ENCODE data around the gene ARFGEF3.
"Not testable (repeated sequence)": the region's sequence is repeated elsewhere in the genome, so short reads cannot be mapped to it uniquely, and the experiment has no call there.

Gene ARFGEF3

DNA sequence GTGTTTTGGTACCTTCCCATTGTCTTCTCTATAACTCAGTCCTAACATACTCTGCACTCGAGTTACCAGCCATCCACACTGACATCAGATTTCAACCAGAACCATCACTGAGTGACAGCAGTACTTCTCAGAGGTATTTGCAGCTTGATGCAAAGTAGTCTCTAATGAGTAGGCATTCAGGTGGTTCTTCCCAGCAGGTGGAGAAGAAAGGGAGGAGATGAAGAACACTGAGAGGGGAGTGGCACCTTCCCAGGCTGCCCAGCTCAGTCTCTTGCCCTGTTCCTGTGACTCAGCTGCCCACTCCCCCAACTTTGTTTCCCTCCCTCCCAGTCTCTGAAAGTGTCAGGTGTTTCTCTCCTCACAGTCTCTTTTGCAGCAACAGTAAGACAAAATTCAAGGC is 177.3 kb downstream of the ARFGEF3 start:
- Mint-ChIP-seq H3K27me3 (peaks cover 28% of the 10 kb centered on the region), H3K36me3 (ENCODE audit: low read depth) (no peaks in the 10 kb centered on the region), H3K27ac (no peak overlapping the region), H3K4me3 (no peak overlapping the region), H3K9me3 (no peaks in the 10 kb centered on the region), H3K4me1 (ENCODE audit: low read depth) (no peaks in the 10 kb centered on the region)

DNA sequence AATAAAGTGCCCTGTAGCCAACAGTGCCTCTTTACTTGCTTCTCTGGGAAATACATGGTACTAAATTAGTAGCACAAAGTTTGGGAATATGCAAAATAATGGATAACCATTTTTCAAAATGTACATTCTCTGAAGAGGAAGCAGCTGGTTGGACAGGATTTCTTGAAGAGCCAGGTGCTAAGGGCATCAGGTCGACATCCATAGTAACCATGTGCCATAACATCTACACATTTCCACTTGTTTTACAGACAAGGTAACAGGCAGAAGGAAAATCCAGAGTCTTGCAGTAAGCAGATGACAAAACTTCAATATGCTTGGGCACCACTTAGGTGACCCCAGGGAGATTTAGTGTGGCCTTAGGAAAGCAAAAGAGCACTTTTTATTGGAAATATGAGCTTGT is 179.4 kb downstream of the ARFGEF3 start:
- peaks cover 23% of the 10 kb centered on the region for H3K27me3 Mint-ChIP-seq
- H3K36me3 Mint-ChIP-seq (ENCODE audit: low read depth): no peaks in the 10 kb centered on the region
- no peak overlapping the region for H3K4me3 Mint-ChIP-seq
- no peaks in the 10 kb centered on the region for H3K9me3 Mint-ChIP-seq
- H3K27ac Mint-ChIP-seq: no peak overlapping the region
- no peaks in the 10 kb centered on the region for H3K4me1 Mint-ChIP-seq (ENCODE audit: low read depth)

DNA sequence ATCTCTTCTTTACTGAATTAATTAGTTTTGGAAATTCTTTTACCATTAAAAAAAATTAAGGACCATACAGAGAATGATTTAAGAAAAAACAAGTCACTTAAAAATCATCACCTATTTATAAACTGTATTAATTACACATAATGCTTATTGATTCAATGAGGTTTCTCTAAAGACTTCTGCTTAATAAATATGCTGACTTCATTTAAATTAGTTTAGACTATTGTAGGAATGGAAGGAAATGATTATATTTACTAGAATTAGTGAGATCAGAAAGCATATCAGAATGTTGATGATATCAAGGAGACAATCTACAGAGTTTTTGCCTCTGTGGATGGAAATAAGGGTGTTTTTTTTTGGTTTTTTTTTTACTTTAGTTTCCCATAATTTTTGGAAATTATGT is 181.4 kb downstream of the ARFGEF3 start:
- peaks cover 28% of the 10 kb centered on the region for H3K27me3 Mint-ChIP-seq
- H3K4me1 Mint-ChIP-seq (ENCODE audit: low read depth): no peaks in the 10 kb centered on the region
- no peaks in the 10 kb centered on the region for H3K36me3 Mint-ChIP-seq (ENCODE audit: low read depth)
- H3K27ac Mint-ChIP-seq: no peak overlapping the region
- H3K4me3 Mint-ChIP-seq: no peak overlapping the region
- H3K9me3 Mint-ChIP-seq: no peaks in the 10 kb centered on the region

DNA sequence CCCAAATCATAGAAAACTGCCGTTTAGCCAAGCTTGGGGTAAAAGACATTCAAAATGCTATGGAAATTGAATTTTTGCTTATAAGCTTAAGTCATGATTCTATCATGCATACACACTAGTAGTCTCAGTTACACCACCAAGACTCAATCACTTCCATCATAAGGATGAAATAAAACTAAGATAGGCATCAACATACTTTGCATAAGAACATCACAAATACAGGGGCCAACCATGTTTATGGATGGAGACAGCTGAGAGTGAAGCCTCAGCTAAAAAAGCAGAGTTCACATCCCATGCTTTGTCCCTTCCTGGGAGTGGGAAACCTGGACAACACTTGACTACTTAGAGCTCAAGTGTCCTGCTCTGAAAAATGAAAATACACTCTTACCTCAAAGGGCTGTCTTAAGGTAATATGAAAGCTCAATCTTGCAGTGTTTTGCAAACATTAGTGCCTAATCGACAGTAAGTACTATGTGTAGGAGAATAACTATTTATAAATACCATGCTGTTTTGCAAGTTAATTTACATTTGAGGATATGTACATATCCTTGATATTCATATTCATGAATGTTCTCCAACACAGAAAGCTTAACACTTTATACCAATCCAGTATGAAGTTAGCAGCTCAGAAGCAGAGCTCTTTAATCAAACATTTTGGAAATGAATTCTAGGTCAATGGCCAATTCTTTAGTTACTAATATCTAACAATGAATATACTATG is 184.0 kb downstream of the ARFGEF3 start:
- no peaks in the 10 kb centered on the region for H3K36me3 Mint-ChIP-seq (ENCODE audit: low read depth)
- H3K27ac Mint-ChIP-seq: no peak overlapping the region

DNA sequence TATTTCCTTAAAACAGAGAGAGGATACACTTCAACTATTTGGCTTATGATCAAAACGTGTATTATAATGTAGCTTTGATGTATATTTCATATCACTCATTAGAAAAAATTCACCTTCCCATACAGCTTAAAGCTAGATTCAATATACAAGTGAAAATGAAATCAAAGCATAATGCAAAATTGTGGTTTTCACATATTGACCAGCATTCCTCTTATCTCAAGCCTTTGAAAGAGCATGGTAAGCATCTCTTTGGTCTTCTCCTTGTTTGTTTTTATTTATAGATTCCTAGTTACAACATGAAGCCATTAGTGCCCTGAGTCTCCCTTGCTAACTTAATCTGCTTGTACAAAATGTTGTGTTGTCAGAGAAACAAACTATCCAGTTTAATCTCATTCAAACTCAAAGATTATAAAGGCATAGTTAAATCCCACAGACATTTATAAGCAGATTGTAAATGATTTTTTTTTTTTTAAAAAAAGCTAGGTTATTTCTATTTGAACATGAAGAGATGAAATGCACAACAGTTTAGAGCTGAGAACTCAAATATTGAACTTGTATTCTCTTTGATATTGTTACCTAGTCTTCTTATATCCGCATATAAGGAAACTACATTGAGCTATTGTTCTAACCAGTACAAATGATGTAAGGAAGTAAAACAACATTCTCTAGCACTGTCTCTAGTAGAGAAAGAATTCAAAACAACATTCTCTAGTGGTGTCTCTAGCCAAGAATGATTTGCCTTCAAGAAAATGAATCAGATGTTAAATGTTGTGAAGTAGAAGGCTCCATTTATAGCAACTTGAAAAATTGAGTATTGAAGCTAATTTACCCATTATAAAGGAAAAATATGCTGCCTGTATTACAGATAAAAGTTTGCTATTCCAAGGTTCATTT is 184.8 kb downstream of the ARFGEF3 start:
- H3K4me3 Mint-ChIP-seq: no peak overlapping the region
- peaks cover 31% of the 10 kb centered on the region for H3K27me3 Mint-ChIP-seq
- no peak overlapping the region for H3K27ac Mint-ChIP-seq
- H3K4me1 Mint-ChIP-seq (ENCODE audit: low read depth): no peaks in the 10 kb centered on the region
- no peaks in the 10 kb centered on the region for H3K36me3 Mint-ChIP-seq (ENCODE audit: low read depth)
- no peaks in the 10 kb centered on the region for H3K9me3 Mint-ChIP-seq

More for the DNA sequence above, 184.0 kb downstream of the ARFGEF3 start:
- Mint-ChIP-seq H3K9me3 (no peaks in the 10 kb centered on the region), H3K27me3 (peaks cover 31% of the 10 kb centered on the region), H3K4me1 (ENCODE audit: low read depth) (no peaks in the 10 kb centered on the region), H3K4me3 (no peak overlapping the region)

DNA sequence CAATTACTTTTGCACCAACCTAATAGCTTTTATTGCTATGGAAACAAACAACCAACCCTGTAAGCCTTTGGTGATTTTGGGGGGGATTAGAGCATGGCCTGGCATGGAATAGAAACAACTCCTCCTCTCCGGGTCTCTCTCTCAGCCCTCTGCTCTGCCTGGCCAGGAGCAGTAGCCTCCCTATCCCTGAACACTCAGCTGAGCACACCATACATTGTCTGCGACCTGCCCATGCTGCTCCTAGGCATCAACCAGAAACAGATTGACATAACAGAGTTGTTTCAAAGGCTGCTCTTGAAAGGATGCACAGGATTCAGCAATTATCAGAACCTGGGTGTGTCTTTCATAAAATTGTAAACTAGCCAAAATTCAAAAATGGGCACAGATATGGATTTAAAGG is 186.1 kb downstream of the ARFGEF3 start:
- H3K36me3 Mint-ChIP-seq (ENCODE audit: low read depth): no peaks in the 10 kb centered on the region
- no peaks in the 10 kb centered on the region for H3K9me3 Mint-ChIP-seq
- H3K4me1 Mint-ChIP-seq (ENCODE audit: low read depth): no peaks in the 10 kb centered on the region
- peaks cover 25% of the 10 kb centered on the region for H3K27me3 Mint-ChIP-seq
- H3K4me3 Mint-ChIP-seq: no peak overlapping the region
- H3K27ac Mint-ChIP-seq: no peak overlapping the region

DNA sequence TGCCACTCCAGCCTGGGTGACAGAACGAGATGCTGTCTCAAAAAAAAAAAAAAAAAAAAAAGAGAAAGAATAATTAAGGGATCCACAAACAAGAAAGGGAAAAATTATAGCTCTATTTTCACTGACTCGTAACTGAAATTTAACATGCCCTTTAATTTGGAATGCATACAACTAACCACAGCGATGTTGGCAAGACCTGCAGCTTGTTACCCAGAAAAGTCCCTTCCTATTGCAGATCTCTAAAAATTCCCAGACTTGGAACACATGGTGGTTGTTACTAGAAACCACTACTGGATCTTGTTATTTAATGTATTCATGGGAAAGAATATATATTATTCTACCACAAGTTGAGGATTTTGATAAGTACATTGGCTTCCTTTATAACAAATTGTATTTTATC is 188.2 kb downstream of the ARFGEF3 start:
- Mint-ChIP-seq H3K27me3 (peaks cover 25% of the 10 kb centered on the region), H3K4me3 (no peak overlapping the region), H3K9me3 (no peaks in the 10 kb centered on the region), H3K27ac (no peak overlapping the region), H3K4me1 (ENCODE audit: low read depth) (no peaks in the 10 kb centered on the region), H3K36me3 (ENCODE audit: low read depth) (no peaks in the 10 kb centered on the region)

DNA sequence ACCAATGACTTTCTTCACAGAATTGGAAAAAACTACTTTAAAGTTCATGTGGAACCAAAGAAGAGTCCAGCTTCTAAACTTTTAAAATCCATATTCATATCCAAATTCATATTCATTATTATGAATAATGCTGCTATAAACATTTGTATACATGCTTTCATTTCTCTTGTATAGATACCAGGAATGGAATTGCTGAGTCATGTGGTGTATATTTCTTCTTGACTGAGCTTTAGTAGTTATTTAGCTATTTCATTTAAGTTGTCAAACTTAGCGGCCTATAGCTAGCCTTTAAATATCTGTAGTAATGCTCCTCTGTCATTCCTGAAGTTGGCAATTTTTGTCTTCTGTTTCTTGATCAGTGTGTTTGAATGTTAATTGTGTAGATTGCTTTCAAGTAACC is 196.2 kb downstream of the ARFGEF3 start:
- H3K4me3 Mint-ChIP-seq: no peak overlapping the region
- H3K27me3 Mint-ChIP-seq: peaks cover 9% of the 10 kb centered on the region
- H3K4me1 Mint-ChIP-seq (ENCODE audit: low read depth): no peaks in the 10 kb centered on the region
- no peaks in the 10 kb centered on the region for H3K36me3 Mint-ChIP-seq (ENCODE audit: low read depth)
- H3K27ac Mint-ChIP-seq: no peak overlapping the region
- H3K9me3 Mint-ChIP-seq: peaks cover 3% of the 10 kb centered on the region

DNA sequence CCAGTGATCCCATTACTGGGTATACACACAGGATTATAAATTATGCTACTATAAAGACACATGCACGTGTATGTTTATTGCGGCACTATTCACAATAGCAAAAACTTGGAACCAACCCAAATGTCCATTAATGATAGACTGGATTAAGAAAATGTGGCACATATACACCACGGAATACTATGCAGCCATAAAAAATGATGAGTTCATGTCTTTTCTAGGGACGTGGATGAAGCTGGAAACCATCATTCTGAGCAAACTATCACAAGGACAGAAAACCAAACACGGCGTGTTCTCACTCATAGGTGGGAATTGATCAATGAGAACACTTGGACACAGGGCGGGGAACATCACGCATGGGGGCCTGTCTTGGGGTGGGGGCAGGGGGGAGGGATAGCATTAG is 206.9 kb downstream of the ARFGEF3 start:
- not testable (repeated sequence) for H3K4me1 Mint-ChIP-seq (ENCODE audit: low read depth); H3K4me3 Mint-ChIP-seq; H3K36me3 Mint-ChIP-seq (ENCODE audit: low read depth); H3K9me3 Mint-ChIP-seq; H3K27ac Mint-ChIP-seq
- peaks cover 25% of the 10 kb centered on the region for H3K27me3 Mint-ChIP-seq

DNA sequence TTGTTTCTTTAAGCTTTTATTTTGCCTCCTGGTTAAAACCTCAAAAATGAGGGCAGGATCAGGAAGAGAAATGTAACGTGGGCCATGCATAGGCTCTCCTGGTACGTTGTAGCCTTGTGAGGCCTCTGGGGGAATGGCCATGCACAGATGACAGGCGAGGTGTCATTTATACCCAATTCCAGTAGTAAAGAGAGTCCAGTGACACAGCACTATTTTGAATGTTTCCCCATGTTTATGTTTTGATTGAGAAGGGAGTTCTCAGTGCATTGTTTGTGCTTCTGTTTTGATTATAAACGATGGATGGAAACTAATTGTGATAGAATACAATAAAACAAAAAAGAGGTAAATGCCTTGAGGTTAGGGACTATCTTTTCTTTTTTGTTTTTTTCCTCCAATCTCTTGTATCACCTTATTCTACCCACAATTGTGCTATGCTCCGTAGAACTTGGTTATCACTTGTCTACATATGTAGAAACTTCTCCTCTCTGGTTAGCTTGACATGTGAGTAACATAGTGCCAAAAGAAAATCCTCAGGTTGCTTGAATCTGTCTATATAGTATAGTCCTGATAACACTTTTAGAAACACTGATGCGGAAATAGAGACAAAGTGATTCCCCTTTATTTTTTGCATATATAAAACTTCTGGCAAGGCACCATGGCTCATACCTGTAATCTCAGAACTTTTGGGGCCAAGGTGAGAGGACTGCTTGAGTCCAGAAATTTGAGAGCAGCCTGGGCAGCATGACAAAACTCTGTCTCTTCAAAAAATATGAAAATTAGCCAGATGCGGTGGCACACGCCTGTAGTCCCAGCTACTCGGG is 209.1 kb downstream of the ARFGEF3 start:
- Mint-ChIP-seq H3K36me3 (ENCODE audit: low read depth) (no peaks in the 10 kb centered on the region), H3K9me3 (no peaks in the 10 kb centered on the region), H3K4me3 (no peak overlapping the region), H3K27ac (no peak overlapping the region), H3K27me3 (peaks cover 10% of the 10 kb centered on the region), H3K4me1 (ENCODE audit: low read depth) (peaks cover 3% of the 10 kb centered on the region)

DNA sequence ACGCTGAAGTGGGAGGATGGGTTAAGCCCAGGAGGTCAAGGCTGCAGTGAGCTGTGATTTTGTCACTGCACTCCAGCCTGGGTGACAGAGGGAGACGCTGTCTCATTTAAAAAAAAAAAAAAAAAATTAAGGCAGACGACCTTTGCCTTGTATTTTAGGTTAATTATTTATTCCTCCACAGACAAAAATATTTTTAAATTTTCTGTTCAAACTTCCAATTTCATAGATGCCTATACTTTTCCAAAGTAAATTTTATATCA is 209.6 kb downstream of the ARFGEF3 start:
- Mint-ChIP-seq H3K9me3 (no peaks in the 10 kb centered on the region), H3K4me3 (no peak overlapping the region), H3K27ac (no peak overlapping the region), H3K36me3 (ENCODE audit: low read depth) (no peaks in the 10 kb centered on the region), H3K27me3 (peaks cover 9% of the 10 kb centered on the region), H3K4me1 (ENCODE audit: low read depth) (peaks cover 3% of the 10 kb centered on the region)

DNA sequence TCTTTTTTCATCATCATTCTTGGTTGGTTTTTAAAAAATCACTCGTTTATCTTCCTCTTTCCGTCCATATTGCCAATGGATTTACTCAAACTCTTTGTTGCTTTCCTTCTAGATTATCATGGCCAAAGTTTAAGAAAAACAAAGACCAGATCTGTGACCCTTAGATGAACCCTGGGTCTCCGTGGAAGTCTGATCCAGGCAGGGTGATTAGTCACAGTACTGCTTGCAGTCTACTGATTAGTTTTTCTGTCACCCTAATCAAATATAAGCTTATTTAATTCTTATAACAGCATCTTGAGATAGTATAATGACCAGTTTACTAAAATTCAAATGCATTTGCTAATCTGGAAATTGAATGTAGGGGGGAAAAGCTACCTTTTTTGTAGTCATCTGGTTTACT is 210.0 kb downstream of the ARFGEF3 start:
- Mint-ChIP-seq H3K27ac (no peak overlapping the region), H3K9me3 (no peaks in the 10 kb centered on the region), H3K4me1 (ENCODE audit: low read depth) (peaks cover 3% of the 10 kb centered on the region), H3K4me3 (no peak overlapping the region), H3K27me3 (peaks cover 6% of the 10 kb centered on the region), H3K36me3 (ENCODE audit: low read depth) (no peaks in the 10 kb centered on the region)

DNA sequence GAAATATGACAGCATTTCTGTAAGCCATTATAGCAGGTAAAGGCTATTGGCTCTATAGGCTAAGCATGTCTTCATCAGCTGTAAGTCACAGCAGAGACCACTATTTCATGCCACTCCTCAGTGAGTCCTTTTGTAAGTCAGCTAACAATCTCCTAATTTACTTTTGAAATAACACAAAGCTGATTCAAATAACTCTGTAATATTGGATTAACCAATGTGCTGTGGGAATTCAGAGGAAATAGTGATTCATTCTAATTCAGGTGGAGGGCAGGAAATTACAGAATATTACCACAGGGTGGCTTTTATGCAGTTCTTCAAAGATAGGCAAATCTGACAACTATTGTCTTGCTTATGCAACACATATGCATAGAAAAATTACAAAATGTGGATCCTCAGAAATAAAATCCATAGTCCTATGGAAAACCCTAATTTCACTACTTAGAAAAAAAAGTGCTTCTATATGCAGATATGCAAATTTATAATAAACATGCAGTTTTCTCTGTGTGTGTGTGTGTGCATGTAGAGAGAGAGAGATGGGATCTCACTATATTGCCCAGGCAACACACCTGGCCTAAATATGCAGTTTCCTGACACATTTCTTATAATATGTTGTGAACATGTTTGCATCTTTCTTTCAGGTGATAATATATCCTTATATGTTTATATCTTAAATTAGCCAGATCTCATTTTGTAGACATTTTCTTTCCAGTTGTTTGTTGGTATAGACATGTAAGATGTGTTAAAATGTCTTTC is 211.1 kb downstream of the ARFGEF3 start:
- no peak overlapping the region for H3K4me3 Mint-ChIP-seq
- no peaks in the 10 kb centered on the region for H3K9me3 Mint-ChIP-seq
- no peak overlapping the region for H3K27ac Mint-ChIP-seq
- H3K27me3 Mint-ChIP-seq: no peaks in the 10 kb centered on the region
- H3K36me3 Mint-ChIP-seq (ENCODE audit: low read depth): no peaks in the 10 kb centered on the region
- peaks cover 3% of the 10 kb centered on the region for H3K4me1 Mint-ChIP-seq (ENCODE audit: low read depth)

DNA sequence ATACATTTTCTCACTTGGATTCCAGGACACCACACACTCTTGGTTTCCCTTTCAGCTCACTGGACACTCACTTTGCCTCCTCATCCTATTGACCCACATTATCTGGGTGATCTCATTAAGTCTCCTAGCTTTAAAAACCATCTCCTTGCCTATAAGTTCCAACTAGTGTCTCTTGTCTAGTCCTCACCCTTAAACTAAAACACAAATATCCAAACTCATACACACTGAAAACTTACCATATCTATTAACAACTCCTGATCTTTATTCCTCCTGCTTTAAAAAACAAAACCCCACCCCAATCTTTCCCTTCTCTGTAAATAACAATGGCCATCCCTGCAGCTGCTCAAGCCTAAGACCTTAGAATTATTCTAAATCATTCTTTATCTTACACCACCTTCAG is 212.5 kb downstream of the ARFGEF3 start:
- Mint-ChIP-seq H3K4me3 (no peak overlapping the region), H3K4me1 (ENCODE audit: low read depth) (peaks cover 3% of the 10 kb centered on the region), H3K27me3 (no peaks in the 10 kb centered on the region), H3K27ac (no peak overlapping the region), H3K36me3 (ENCODE audit: low read depth) (no peaks in the 10 kb centered on the region), H3K9me3 (no peaks in the 10 kb centered on the region)
